HepG2 (cell line): ENCODE data around the gene POLE. TPM values are rescaled to one million over a fixed set of nuclear protein-coding genes. Genes with fewer than 3 reads are reported as not detected.

Experiments used
- ATAC-seq: fragments of 200-7000 bp; cut with Tn5 transposase; 3 replicates; pipeline ENCODE4 v1.9.1; 2020; ENCODE audit warnings: mild to moderate bottlenecking, moderate library complexity
- BruUV-seq: library from RNA; stranded (reverse); fragments of 400-500 nt; replicated peaks from 2 replicates; lab custom pipeline; 2021; lab: Mats Ljungman, UMichigan
- CTCF ChIA-PET: fragments of 300-600 bp; formaldehyde crosslinking; extraction: SDS; loops from one replicate; lab custom pipeline; 2021; ENCODE audit warnings: low total read pairs, inconsistent platforms, low intra/inter-chr PET ratio; lab: Yijun Ruan, JAX
- POLR2A ChIA-PET: fragments of 350-600 bp; sonication (Branson Sonifier 250); formaldehyde crosslinking; loops from one replicate; lab custom pipeline; 2020; ENCODE audit warnings: antibody characterized with exemption, inconsistent platforms; lab: Yijun Ruan, JAX
- DNase-seq: peaks from one replicate; pipeline ENCODE4 v3.0.0-alpha.2; 2015; ENCODE audit warnings: low spot score
- FAIRE-seq: peaks from 3 replicates; lab custom pipeline; 2011; peaks lifted over from hg19 to GRCh38; lab: Jason Lieb, UNC
- H2AFZ ChIP-seq: one replicate; pipeline ENCODE4 v1.6.1; 2011; ENCODE audit warnings: low read length, inconsistent platforms
- H3K27ac ChIP-seq: fragments of 300-600 bp; 3 replicates; pipeline ENCODE4 v1.8.0; 2011; ENCODE audit warnings: mixed run types, mild to moderate bottlenecking, mixed read lengths, low read length, inconsistent platforms; ENCODE audit not compliant: insufficient read depth; ENCODE audit errors: extremely low read length
- H3K27me3 ChIP-seq, 2 experiments: fragments of 200-600 bp in 1 of 2; 2 replicates in 1 of 2; 3 replicates in 1 of 2; pipeline versions ENCODE4 v1.6.0 to v1.8.0; 2011; ENCODE audit warnings: low read length in 2 of 2, mild to moderate bottlenecking in 2 of 2, moderate library complexity in 2 of 2, inconsistent platforms in 1 of 2; ENCODE audit not compliant: insufficient read depth in 2 of 2, control insufficient read depth in 1 of 2
- H3K36me3 ChIP-seq, 2 experiments: fragments of 200-600 bp in 1 of 2; replicated peaks in 1 of 2; 2 replicates in 1 of 2; 3 replicates in 1 of 2; pipeline versions ENCODE4 v1.5.1 to v1.8.0; 2011; ENCODE audit warnings: low read length in 2 of 2, inconsistent platforms in 1 of 2; ENCODE audit not compliant: insufficient read depth in 2 of 2, control insufficient read depth in 1 of 2
- H3K4me1 ChIP-seq: 2 replicates; pipeline ENCODE4 v1.5.1; 2012; ENCODE audit warnings: low read length, inconsistent platforms; ENCODE audit not compliant: insufficient read depth
- H3K4me2 ChIP-seq: 2 replicates; pipeline ENCODE4 v1.6.0; 2011; ENCODE audit warnings: low read depth, low read length, inconsistent platforms
- H3K4me3 ChIP-seq, 3 experiments: fragments of 200-600 bp in 1 of 3; sonication (generic), shearing (Covaris generic) in 1 of 3; replicated peaks in 1 of 3; 2 replicates each; pipeline ENCODE4 v1.5.1; 2011 to 2016; ENCODE audit warnings: low read length in 3 of 3, inconsistent platforms in 2 of 3, low read depth in 2 of 3, mild to moderate bottlenecking in 2 of 3, control low read depth in 1 of 3, mixed read lengths in 1 of 3; ENCODE audit not compliant: insufficient read depth in 1 of 3
- H3K79me2 ChIP-seq: one replicate; pipeline ENCODE4 v1.6.1; 2011; ENCODE audit warnings: low read length, inconsistent platforms; ENCODE audit not compliant: insufficient read depth
- H3K9ac ChIP-seq: 2 replicates; pipeline ENCODE4 v1.6.0; 2011; ENCODE audit warnings: mild to moderate bottlenecking, low read depth, low read length, inconsistent platforms; ENCODE audit not compliant: insufficient read depth
- H3K9me3 ChIP-seq: 2 replicates; pipeline ENCODE4 v1.5.1; 2012; ENCODE audit warnings: mild to moderate bottlenecking, low read length
- H4K20me1 ChIP-seq: 2 replicates; pipeline ENCODE4 v1.6.0; 2011; ENCODE audit warnings: inconsistent platforms, mild to moderate bottlenecking, low read length, moderate library complexity; ENCODE audit not compliant: insufficient read depth
- PHF8 ChIP-seq: sonication (generic); formaldehyde crosslinking; IDR thresholded peaks from 2 replicates; pipeline ENCODE4 v1.5.0; 2020; ENCODE audit warnings: missing genetic modification reagents
- WGBS: methylation state at CpG from one replicate; pipeline ENCODE4 v1.1.6; 2017; ENCODE audit warnings: low lambda C conversion rate; 5-methylcytosine and 5-hydroxymethylcytosine counted together
- in situ Hi-C: cut with HindIII; loops from 2 replicates; pipeline ENCODE4 v1.10.0; 2017; ENCODE audit warnings: low pct_unique_long_range_greater_than_20kb; ENCODE audit not compliant: extremely low pct_ligation_motif_present
- intact Hi-C: fragments of 100-400 bp; cut with micrococcal nuclease; formaldehyde crosslinking; loops from one replicate; pipeline ENCODE4 v1.10.0; 2022; ENCODE audit not compliant: unreplicated experiment
- polyA plus RNA-seq, 8 experiments: library from polyadenylated mRNA; depleted of rRNA in 3 of 8; stranded (reverse) in 7 of 8; unstranded in 1 of 8; fragments of >200 nt; fragmentation: Illumina TruSeq in 4 of 8; extraction: Trizol in 4 of 8; gene quantifications; 2 replicates each; pipeline versions ENCODE4 v1.2.1 to v1.2.3, GENCODE V29; 2011 to 2016; ENCODE audit warnings: low read depth in 4 of 8, missing spikeins in 1 of 8, mixed read lengths in 1 of 8; ENCODE audit not compliant: insufficient read depth in 1 of 8
- total RNA-seq, 5 experiments: library from RNA; depleted of rRNA; stranded (reverse); fragments of >200 nt; fragmentation: Illumina TruSeq; extraction: Trizol; gene quantifications; 2 replicates each; pipeline ENCODE4 v1.2.3, GENCODE V29; 2016; ENCODE audit warnings: low read depth in 1 of 5
- TF ChIP-seq, protein P1 (sequence below): sonication (generic); formaldehyde crosslinking; IDR thresholded peaks from 2 replicates; pipeline ENCODE4 v1.5.0; 2020; ENCODE audit warnings: mild to moderate bottlenecking, missing genetic modification reagents, borderline replicate concordance
- TF ChIP-seq, protein P2 (sequence below): sonication (generic); formaldehyde crosslinking; IDR thresholded peaks from 2 replicates; pipeline ENCODE4 v1.9.0; 2021; ENCODE audit warnings: missing genetic modification reagents, borderline replicate concordance

POLE gene
- total and polyA plus RNA-seq, 2 of the 13 experiments (the other 11 are each of a cell fraction or from before 2014, with no cell fraction given) = 25.3 to 52.2 TPM

DNA sequence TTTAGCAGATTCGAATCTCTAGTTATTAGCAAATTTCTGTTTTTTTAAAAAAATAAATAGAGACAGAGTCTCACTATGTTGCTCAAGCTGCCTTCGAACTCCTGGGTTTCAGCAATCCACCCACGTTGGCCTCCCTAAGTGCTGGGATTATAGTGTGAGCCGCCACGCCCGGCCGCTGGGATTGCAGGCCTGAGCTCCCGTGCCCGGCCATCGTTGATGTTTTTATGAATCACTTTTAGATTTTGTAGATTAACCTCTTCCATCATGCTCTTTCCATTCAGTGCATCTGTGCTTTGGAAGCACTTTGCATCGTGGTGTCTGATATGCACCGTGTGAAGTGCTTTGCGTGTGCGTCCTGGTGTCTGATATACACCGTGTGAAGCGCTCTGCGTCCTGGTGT is 44.4 kb upstream of the POLE start:
- no peak overlapping the region for H3K9ac ChIP-seq
- DNase-seq = no peak
- intact Hi-C loops (no loop called here), in situ Hi-C loops (no loop called here)
- no peak for FAIRE-seq
- ChIA-PET CTCF (no interaction called here), POLR2A (no interaction called here)
- H3K27ac ChIP-seq = no peak overlapping the region
- H2AFZ ChIP-seq = no peak overlapping the region
- TF ChIP-seq, protein P1, sequence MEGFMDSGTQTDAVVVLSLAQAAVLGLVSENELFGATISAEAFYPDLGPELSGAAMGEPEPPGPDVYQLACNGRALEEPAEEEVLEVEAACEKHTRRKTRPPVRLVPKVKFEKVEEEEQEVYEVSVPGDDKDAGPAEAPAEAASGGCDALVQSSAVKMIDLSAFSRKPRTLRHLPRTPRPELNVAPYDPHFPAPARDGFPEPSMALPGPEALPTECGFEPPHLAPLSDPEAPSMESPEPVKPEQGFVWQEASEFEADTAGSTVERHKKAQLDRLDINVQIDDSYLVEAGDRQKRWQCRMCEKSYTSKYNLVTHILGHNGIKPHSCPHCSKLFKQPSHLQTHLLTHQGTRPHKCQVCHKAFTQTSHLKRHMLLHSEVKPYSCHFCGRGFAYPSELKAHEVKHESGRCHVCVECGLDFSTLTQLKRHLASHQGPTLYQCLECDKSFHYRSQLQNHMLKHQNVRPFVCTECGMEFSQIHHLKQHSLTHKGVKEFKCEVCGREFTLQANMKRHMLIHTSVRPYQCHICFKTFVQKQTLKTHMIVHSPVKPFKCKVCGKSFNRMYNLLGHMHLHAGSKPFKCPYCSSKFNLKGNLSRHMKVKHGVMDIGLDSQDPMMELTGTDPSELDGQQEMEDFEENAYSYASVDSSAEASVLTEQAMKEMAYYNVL = no peak
- TF ChIP-seq, protein P2, sequence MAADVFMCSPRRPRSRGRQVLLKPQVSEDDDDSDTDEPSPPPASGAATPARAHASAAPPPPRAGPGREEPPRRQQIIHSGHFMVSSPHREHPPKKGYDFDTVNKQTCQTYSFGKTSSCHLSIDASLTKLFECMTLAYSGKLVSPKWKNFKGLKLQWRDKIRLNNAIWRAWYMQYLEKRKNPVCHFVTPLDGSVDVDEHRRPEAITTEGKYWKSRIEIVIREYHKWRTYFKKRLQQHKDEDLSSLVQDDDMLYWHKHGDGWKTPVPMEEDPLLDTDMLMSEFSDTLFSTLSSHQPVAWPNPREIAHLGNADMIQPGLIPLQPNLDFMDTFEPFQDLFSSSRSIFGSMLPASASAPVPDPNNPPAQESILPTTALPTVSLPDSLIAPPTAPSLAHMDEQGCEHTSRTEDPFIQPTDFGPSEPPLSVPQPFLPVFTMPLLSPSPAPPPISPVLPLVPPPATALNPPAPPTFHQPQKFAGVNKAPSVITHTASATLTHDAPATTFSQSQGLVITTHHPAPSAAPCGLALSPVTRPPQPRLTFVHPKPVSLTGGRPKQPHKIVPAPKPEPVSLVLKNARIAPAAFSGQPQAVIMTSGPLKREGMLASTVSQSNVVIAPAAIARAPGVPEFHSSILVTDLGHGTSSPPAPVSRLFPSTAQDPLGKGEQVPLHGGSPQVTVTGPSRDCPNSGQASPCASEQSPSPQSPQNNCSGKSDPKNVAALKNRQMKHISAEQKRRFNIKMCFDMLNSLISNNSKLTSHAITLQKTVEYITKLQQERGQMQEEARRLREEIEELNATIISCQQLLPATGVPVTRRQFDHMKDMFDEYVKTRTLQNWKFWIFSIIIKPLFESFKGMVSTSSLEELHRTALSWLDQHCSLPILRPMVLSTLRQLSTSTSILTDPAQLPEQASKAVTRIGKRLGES (CRISPR knock-in tag) = no peak
- no peak for TF ChIP-seq PHF8 (CRISPR knock-in tag)
- H3K36me3 ChIP-seq = peaks cover 29 to 69% of the 10 kb centered on the region in 2 experiments; a peak in 4 of 5 replicates
- H3K79me2 ChIP-seq = no peaks in the 10 kb centered on the region
- ATAC-seq = no peak
- H3K4me3 ChIP-seq = no peak overlapping the region
- BruUV-seq = no TSS peak
- H3K9me3 ChIP-seq = no peaks in the 10 kb centered on the region
- no peak overlapping the region for H3K4me2 ChIP-seq
- no peaks in the 10 kb centered on the region for H3K4me1 ChIP-seq
- 94% methylated on average over 17 of the region's 17 CpGs for WGBS
- H3K27me3 ChIP-seq = no peaks in the 10 kb centered on the region
- no peaks in the 10 kb centered on the region for H4K20me1 ChIP-seq
